Stimulated activated naive B cell treated with anti-CD40 and anti-IgM and Interleukin-4, amounts not matched to agents 10 μg/mL and 1 μg/mL and 100 μg/mL, for 72 hours (primary cell): Measurements from ENCODE around the gene ACP1.
A peak's percentile ranks its signal among the peaks of the same experiment; 100 is the strongest.

ENCODE experiments used
- ATAC-seq, 2 donors: fragments of 150-1000 bp; cut with Tn5 transposase; replicated peaks; 2 replicates each; pipeline ENCODE4 v1.10.0; 2021; ENCODE audit warnings: moderate library complexity in 1 of 2
- DNase-seq: peaks from one replicate; pipeline ENCODE4 v3.0.0; 2021
- H3K27ac Mint-ChIP-seq: one replicate; pipeline ENCODE4 v1.8.0; 2022; ENCODE audit warnings: mild to moderate bottlenecking, mixed read lengths
- H3K27me3 Mint-ChIP-seq, 2 donors: one replicate each; pipeline ENCODE4 v1.8.0; 2022; ENCODE audit warnings: mixed read lengths in 2 of 2
- H3K36me3 Mint-ChIP-seq, 2 donors: one replicate each; pipeline ENCODE4 v1.8.0; 2022; ENCODE audit warnings: mixed read lengths in 2 of 2, mild to moderate bottlenecking in 1 of 2
- H3K4me1 Mint-ChIP-seq, 2 donors: one replicate each; pipeline ENCODE4 v1.8.0; 2022; ENCODE audit warnings: mixed read lengths in 2 of 2, mild to moderate bottlenecking in 1 of 2
- H3K4me3 Mint-ChIP-seq, 2 donors: one replicate each; pipeline ENCODE4 v1.8.0; 2022; ENCODE audit warnings: mild to moderate bottlenecking in 2 of 2, mixed read lengths in 2 of 2, moderate library complexity in 1 of 2
- H3K9me3 Mint-ChIP-seq, 2 donors: one replicate each; pipeline ENCODE4 v1.8.0; 2022; ENCODE audit warnings: mixed read lengths in 2 of 2, mild to moderate bottlenecking in 1 of 2

Gene ACP1

GRCh38 chr2:317501-318424 lies 53.0 kb downstream of the ACP1 start:
- Mint-ChIP-seq H3K9me3 (peaks cover 7 to 8% of the 10 kb centered on the region in 2 donors), H3K4me3 (no peak overlapping the region), H3K4me1 (peaks cover 7 to 10% of the 10 kb centered on the region in 2 donors), H3K36me3 (peaks cover 5% of the 10 kb centered on the region in 2 donors), H3K27me3 (peaks cover 11 to 14% of the 10 kb centered on the region in 2 donors), H3K27ac (peak overlapping the region; percentile 92)
- ATAC-seq: no peak
- no peak for DNase-seq

- DNase-seq (no peak), ATAC-seq (no peak)
- peaks cover 7 to 10% of the 10 kb centered on the region in 2 donors for H3K4me1 Mint-ChIP-seq
- H3K27me3 Mint-ChIP-seq: peaks cover 13 to 16% of the 10 kb centered on the region in 2 donors
- H3K27ac Mint-ChIP-seq: peak overlapping the region; percentile 92
- H3K9me3 Mint-ChIP-seq: peaks cover 7 to 8% of the 10 kb centered on the region in 2 donors
- peaks cover 5% of the 10 kb centered on the region in 2 donors for H3K36me3 Mint-ChIP-seq
- H3K4me3 Mint-ChIP-seq: peak overlapping the region; percentile 57 to 74
Measured at GRCh38 chr2:319059-319600, 54.4 kb downstream of the ACP1 start.

- no peak for DNase-seq
- H3K4me3 Mint-ChIP-seq: no peak overlapping the region
- H3K36me3 Mint-ChIP-seq: peaks cover 5% of the 10 kb centered on the region in 2 donors
- no peak for ATAC-seq
- H3K27ac Mint-ChIP-seq: peak overlapping the region; percentile 67
- peaks cover 11 to 19% of the 10 kb centered on the region in 2 donors for H3K27me3 Mint-ChIP-seq
- peaks cover 7 to 10% of the 10 kb centered on the region in 2 donors for H3K4me1 Mint-ChIP-seq
- peaks cover 7 to 8% of the 10 kb centered on the region in 2 donors for H3K9me3 Mint-ChIP-seq
Measured at GRCh38 chr2:320561-320960, 55.8 kb downstream of the ACP1 start.

- H3K9me3 Mint-ChIP-seq: peaks cover 16 to 17% of the 10 kb centered on the region in 2 donors
- no peak overlapping the region for H3K27ac Mint-ChIP-seq
Measured at GRCh38 chr2:322326-322725, 57.6 kb downstream of the ACP1 start.

GRCh38 chr2:323035-323434 lies 58.3 kb downstream of the ACP1 start:
- H3K4me1 Mint-ChIP-seq: peaks cover 7 to 10% of the 10 kb centered on the region in 2 donors
- DNase-seq: no peak
- H3K36me3 Mint-ChIP-seq: peaks cover 7 to 9% of the 10 kb centered on the region in 2 donors
- H3K4me3 Mint-ChIP-seq: no peak overlapping the region
- peaks cover 24 to 29% of the 10 kb centered on the region in 2 donors for H3K27me3 Mint-ChIP-seq
- ATAC-seq: no peak
- H3K27ac Mint-ChIP-seq: no peak overlapping the region
- H3K9me3 Mint-ChIP-seq: peaks cover 18 to 22% of the 10 kb centered on the region in 2 donors

More at GRCh38 chr2:322326-322725, 57.6 kb downstream of the ACP1 start:
- Mint-ChIP-seq H3K36me3 (peaks cover 6% of the 10 kb centered on the region in 2 donors), H3K4me3 (no peak overlapping the region), H3K4me1 (peaks cover 7 to 10% of the 10 kb centered on the region in 2 donors), H3K27me3 (peaks cover 22 to 23% of the 10 kb centered on the region in 2 donors)
- ATAC-seq: no peak
- no peak for DNase-seq
